Activated CD4-positive, alpha-beta T cell treated with anti-CD3 and anti-CD28 coated beads, Interleukin-2, amount 50 U/mL, for 1 hour (primary cell): ENCODE measurements around the gene PALMD.

ENCODE experiments used
- DNase-seq: peaks from one replicate; pipeline ENCODE4 v3.0.0-alpha.2; 2020

Gene PALMD, protein sequence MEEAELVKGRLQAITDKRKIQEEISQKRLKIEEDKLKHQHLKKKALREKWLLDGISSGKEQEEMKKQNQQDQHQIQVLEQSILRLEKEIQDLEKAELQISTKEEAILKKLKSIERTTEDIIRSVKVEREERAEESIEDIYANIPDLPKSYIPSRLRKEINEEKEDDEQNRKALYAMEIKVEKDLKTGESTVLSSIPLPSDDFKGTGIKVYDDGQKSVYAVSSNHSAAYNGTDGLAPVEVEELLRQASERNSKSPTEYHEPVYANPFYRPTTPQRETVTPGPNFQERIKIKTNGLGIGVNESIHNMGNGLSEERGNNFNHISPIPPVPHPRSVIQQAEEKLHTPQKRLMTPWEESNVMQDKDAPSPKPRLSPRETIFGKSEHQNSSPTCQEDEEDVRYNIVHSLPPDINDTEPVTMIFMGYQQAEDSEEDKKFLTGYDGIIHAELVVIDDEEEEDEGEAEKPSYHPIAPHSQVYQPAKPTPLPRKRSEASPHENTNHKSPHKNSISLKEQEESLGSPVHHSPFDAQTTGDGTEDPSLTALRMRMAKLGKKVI

DNA sequence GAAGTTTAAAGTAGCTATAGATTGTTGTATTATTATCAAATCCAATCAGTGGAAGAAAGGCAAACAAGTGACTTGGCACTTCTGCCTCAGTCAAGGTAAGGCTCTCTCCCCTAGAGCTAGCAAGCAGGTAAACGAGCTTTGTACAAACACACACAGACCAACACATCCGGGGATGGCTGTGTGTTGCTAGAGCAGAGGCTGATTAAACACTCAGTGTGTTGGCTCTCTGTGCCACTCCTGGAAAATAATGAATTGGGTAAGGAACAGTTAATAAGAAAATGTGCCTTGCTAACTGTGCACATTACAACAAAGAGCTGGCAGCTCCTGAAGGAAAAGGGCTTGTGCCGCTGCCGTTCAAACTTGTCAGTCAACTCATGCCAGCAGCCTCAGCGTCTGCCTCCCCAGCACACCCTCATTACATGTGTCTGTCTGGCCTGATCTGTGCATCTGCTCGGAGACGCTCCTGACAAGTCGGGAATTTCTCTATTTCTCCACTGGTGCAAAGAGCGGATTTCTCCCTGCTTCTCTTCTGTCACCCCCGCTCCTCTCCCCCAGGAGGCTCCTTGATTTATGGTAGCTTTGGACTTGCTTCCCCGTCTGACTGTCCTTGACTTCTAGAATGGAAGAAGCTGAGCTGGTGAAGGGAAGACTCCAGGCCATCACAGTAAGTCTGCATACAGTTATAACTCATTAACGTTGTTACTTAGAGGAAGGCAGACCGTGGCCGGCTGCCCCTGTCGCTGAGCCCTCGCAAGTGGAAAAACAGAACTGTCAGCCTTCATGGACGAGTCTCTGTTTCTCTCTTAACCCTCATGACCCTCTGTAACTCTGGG lies at the start of gene PALMD:
TSS of gene PALMD (plus strand) at position 415 of the 833 bp plus-strand sequence. CDS start at position 620, 205 bp downstream.
- no peak for DNase-seq

GRCh38 chr1:99598738-99599411 lies 47.0 kb upstream of the PALMD start:
- DNase-seq = no peak

DNA sequence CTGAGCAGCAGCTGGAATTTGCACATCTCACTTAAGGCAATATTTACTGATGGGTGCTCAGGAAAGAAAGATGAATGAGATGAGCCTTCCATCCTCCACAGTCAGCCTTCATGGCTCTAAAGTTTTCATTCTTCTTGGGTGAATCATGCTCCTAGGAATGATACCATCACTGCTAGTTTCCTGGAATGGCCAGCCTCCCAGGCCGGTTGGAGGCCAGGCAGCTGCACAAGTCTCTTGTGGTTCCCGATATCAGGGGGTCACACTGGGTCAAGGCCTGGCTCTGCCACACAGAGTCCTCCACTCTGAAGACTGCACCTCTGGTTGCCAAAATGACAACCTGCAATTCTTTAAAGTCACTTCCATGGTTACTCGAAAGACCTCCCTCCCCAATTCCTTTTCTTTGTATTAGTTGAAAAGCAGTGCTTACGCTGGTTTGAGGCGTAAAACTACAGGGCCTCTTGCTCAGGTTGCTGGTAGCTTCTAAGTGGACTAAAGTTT lies 46.2 kb upstream of the PALMD start:
- no peak for DNase-seq

- DNase-seq = no peak
Measured at GRCh38 chr1:99600782-99601181, 45.1 kb upstream of the PALMD start.

- no peak for DNase-seq
Measured at GRCh38 chr1:99601208-99601607, 44.7 kb upstream of the PALMD start.

GRCh38 chr1:99601709-99602403 lies 44.1 kb upstream of the PALMD start:
- no peak for DNase-seq

- DNase-seq = no peak
Measured at GRCh38 chr1:99602404-99602969, 43.4 kb upstream of the PALMD start.

GRCh38 chr1:99603699-99604560 lies 42.0 kb upstream of the PALMD start:
- DNase-seq = no peak

GRCh38 chr1:99606306-99606705 lies 39.6 kb upstream of the PALMD start:
- no peak for DNase-seq

DNA sequence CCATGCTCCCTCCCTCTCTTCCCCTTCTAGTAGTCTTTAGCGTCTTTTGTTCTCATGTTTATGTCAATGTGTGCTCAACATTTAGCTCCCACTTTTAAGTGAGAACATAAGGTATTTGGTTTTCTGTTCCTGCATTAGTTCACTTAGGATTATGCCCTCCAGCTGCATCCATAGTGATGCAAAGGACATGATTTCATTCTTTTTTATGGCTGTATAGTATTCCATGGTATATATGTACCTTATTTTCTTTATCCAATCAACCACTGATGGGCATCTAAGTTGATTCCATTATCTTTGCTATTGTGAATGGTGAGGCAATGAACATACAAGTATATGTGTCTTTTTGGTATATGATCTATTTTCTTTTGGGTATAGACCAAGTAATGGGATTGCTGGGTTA lies 38.3 kb upstream of the PALMD start:
- DNase-seq = no peak

GRCh38 chr1:99608058-99608457 lies 37.9 kb upstream of the PALMD start:
- no peak for DNase-seq

- DNase-seq = no peak
Measured at GRCh38 chr1:99613716-99614115, 32.2 kb upstream of the PALMD start.

- no peak for DNase-seq
Measured at GRCh38 chr1:99614728-99615127, 31.2 kb upstream of the PALMD start.

DNA sequence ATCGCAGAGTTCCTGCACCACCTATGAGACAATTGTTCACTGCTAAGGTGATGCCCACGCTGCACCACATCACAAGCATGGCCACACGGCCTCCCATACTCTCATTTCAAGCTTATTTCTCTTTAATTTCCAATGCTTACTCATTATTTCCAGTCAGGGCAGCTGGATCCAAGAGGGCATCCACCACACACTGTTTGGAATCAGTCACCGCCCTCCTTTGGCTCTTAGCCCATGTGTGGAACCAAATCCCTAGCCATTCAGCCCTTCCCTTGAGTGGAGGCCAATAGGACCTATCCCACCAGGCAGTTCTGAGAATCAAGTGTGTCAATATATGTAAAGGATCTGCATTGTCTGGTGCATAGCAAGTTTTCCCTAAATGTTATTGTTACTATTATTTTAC lies 26.3 kb upstream of the PALMD start:
- DNase-seq = no peak

DNA sequence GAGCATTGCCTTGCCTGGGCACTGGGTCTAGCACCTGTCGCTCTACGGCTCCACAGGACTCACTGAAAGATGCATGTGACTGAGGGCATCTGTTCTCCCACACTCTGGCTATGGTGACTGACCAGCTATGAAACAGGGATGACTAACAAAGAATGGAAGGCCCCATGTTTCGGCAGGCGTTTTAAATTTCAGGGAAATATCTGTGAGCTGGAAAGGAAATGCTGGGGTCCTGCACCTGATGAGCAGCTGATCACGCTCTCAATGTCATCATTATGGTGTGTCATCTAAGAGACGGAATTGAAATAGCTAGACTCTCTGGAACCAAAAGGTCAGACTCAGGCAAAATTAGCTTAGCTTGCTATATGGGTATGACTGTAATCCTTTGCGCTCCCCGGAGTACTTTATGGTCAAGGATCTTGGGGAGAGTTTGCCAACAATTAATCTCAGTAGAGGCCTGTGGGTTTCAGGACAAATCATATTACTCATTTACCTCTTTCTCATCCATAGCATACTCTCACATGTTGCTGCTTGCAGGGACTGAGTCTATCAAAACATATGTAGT lies 24.5 kb upstream of the PALMD start:
- DNase-seq = no peak

GRCh38 chr1:99622702-99623347 lies 23.1 kb upstream of the PALMD start:
- DNase-seq = no peak

DNA sequence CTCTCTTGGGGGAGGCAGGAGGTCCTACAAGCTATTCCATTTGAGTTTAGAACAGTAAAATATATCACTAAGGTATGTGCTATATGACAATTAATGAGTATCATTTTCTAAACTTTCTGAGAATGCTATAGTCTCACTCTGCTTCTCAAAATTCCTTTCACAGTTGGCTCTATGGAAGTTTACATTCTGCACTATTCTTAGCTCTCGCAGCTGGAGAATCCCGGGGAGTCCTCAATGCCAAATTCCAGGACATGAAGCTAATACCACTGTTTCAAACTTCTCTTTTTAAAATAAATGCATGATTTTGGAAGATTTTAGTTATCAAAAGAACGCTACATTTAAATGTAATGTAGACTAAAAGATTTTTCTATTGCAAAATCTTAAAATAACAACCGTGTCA lies 22.4 kb upstream of the PALMD start:
- DNase-seq = no peak

- no peak for DNase-seq
Measured at GRCh38 chr1:99627615-99628014, 18.3 kb upstream of the PALMD start.

- DNase-seq = no peak
Measured at GRCh38 chr1:99629164-99629563, 16.7 kb upstream of the PALMD start.

GRCh38 chr1:99634971-99635624 lies 10.8 kb upstream of the PALMD start:
- no peak for DNase-seq
